ENCODE data around the gene UPK1B.

Gene UPK1B

GRCh38 chr3:119195911-119196310, 22.5 kb downstream of the UPK1B start:
- Mint-ChIP-seq H3K27me3 (ENCODE audit: low read depth) (no peaks in the 10 kb centered on the region), H3K9me3 (no peaks in the 10 kb centered on the region), H3K4me1 (no peaks in the 10 kb centered on the region), H3K36me3 (ENCODE audit: low read depth) (no peaks in the 10 kb centered on the region), H3K4me3 (no peak overlapping the region), H3K27ac (no peak overlapping the region)
- TF ChIP-seq, protein P1, sequence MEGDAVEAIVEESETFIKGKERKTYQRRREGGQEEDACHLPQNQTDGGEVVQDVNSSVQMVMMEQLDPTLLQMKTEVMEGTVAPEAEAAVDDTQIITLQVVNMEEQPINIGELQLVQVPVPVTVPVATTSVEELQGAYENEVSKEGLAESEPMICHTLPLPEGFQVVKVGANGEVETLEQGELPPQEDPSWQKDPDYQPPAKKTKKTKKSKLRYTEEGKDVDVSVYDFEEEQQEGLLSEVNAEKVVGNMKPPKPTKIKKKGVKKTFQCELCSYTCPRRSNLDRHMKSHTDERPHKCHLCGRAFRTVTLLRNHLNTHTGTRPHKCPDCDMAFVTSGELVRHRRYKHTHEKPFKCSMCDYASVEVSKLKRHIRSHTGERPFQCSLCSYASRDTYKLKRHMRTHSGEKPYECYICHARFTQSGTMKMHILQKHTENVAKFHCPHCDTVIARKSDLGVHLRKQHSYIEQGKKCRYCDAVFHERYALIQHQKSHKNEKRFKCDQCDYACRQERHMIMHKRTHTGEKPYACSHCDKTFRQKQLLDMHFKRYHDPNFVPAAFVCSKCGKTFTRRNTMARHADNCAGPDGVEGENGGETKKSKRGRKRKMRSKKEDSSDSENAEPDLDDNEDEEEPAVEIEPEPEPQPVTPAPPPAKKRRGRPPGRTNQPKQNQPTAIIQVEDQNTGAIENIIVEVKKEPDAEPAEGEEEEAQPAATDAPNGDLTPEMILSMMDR (IDR thresholded peaks at IDR 0.05; ENCODE audit: unreplicated experiment in 3 of 3): no peak

GRCh38 chr3:119205209-119205608, 31.8 kb downstream of the UPK1B start:
- Mint-ChIP-seq H3K9me3 (no peaks in the 10 kb centered on the region), H3K4me1 (no peaks in the 10 kb centered on the region), H3K27me3 (ENCODE audit: low read depth) (no peaks in the 10 kb centered on the region), H3K36me3 (ENCODE audit: low read depth) (peaks cover 20% of the 10 kb centered on the region), H3K27ac (peak overlapping the region in 2 of 3 experiments; percentile 42 to 70), H3K4me3 (no peak overlapping the region)
- TF ChIP-seq, protein P1 (IDR thresholded peaks at IDR 0.05; ENCODE audit: unreplicated experiment in 3 of 3): no peak

- no peaks in the 10 kb centered on the region for H3K27me3 Mint-ChIP-seq (ENCODE audit: low read depth)
- TF ChIP-seq, protein P1 (IDR thresholded peaks at IDR 0.05; ENCODE audit: unreplicated experiment in 3 of 3): no peak
- no peak overlapping the region for H3K4me3 Mint-ChIP-seq
- no peaks in the 10 kb centered on the region for H3K4me1 Mint-ChIP-seq
- H3K36me3 Mint-ChIP-seq (ENCODE audit: low read depth): peaks cover 25% of the 10 kb centered on the region
- no peak overlapping the region for H3K27ac Mint-ChIP-seq
- H3K9me3 Mint-ChIP-seq: no peaks in the 10 kb centered on the region
These were observed 32.3 kb downstream of the UPK1B start for GRCh38 chr3:119205685-119206084.

DNA sequence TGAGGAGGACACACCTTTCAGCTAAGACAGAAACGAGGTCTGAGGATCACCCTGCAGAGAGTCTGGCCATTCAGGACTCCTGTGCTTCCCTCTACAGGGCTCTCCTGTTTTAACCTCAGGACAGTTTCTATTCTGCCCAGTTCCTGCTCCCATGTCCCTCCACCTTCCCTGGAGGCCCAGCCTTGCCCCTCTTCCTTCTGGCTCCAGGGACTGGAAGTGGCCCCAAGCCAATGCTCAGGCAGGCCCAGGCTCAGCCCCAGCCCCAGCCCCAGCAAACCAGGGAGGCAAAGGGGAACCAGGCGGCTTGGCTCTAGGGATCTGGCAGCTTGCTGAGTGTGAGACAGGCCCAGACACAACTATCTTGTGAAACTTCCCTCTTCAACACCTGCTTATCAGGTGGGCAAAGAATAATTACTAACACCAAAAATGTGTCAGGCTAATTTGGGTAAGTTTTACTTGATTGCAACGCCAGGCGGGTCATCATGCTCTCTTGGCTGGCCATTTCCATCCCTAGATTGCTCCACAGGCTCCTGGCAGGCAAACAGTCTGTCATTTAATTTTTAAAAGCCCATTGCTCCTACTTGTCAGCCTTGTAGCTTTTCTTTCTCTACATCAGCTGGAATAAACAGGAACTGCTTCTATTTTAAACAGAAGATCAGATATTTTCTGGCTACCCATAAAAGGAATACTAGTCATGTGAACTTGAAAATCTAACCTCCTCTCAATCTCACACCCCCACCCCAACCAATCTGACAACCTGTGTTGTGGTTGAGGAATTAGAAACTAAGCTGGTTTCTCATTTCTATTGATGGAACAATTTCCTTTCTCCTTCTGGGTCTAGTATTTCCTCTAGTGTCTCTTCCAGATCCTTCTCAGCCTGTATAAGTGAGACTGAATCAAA, 33.5 kb downstream of the UPK1B start:
- no peak overlapping the region for H3K4me3 Mint-ChIP-seq
- TF ChIP-seq, protein P1 (IDR thresholded peaks at IDR 0.05; ENCODE audit: unreplicated experiment in 3 of 3): no peak
- H3K27ac Mint-ChIP-seq: no peak overlapping the region

DNA sequence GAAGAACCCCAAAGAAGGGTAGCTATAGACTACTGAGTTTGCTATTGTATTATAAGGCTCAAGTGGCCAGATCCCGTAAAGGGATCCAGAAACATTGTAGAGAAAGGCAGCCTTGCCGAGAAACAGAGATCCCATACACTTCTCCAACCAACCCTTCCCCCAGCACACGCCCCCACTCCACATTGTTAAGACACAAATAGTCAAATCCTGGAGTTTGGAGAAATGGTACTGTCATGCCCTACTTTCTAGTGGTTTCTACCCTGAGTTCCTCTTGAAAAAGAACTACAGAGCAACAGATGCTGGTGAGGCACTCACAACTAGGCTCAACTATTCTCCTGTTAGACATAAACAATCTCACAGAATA, 34.1 kb downstream of the UPK1B start:
- Mint-ChIP-seq H3K4me1 (peaks cover 4% of the 10 kb centered on the region), H3K36me3 (ENCODE audit: low read depth) (peaks cover 36% of the 10 kb centered on the region), H3K4me3 (no peak overlapping the region), H3K27me3 (ENCODE audit: low read depth) (no peaks in the 10 kb centered on the region), H3K9me3 (no peaks in the 10 kb centered on the region), H3K27ac (no peak overlapping the region)
- TF ChIP-seq, protein P1 (IDR thresholded peaks at IDR 0.05; ENCODE audit: unreplicated experiment in 3 of 3): no peak

More for the DNA sequence above, 33.5 kb downstream of the UPK1B start:
- Mint-ChIP-seq H3K9me3 (no peaks in the 10 kb centered on the region), H3K36me3 (ENCODE audit: low read depth) (peaks cover 32% of the 10 kb centered on the region), H3K4me1 (peaks cover 4% of the 10 kb centered on the region), H3K27me3 (ENCODE audit: low read depth) (no peaks in the 10 kb centered on the region)

DNA sequence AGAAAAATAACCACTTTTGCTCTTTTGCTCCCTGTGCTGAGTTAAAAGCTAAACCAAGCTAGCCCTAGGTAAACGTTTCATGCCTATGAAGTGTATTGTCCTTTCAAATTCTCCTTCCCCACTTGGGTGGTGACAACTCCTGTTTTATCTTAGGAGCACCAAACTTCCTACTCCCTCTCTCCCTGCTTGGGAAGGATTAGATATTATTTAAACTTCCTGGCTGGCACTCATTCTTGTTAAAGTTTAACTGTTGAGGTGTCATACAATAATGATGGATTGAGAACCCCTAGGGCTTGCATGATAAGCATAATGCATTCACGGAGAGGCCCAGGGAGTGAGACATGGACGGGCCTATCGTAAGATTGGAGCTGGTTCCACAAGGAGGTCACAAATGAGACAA, 37.8 kb downstream of the UPK1B start:
- Mint-ChIP-seq H3K4me3 (peak overlapping the region in 1 of 3 experiments; percentile 9), H3K4me1 (peaks cover 4% of the 10 kb centered on the region), H3K36me3 (ENCODE audit: low read depth) (peaks cover 57% of the 10 kb centered on the region), H3K9me3 (no peaks in the 10 kb centered on the region), H3K27ac (peak overlapping the region; percentile 73 to 82 (median 78)), H3K27me3 (ENCODE audit: low read depth) (no peaks in the 10 kb centered on the region)
- TF ChIP-seq, protein P1 (IDR thresholded peaks at IDR 0.05; ENCODE audit: unreplicated experiment in 3 of 3): no peak

Data from nephron (organoid).